HG02623 (cell line): ENCODE measurements around the gene ABCC4.

Source experiments
- ATAC-seq: cut with Tn5 transposase; IDR thresholded peaks from one replicate; pipeline ENCODE4 v1.9.1; 2021; ENCODE audit warnings: moderate library complexity; ENCODE audit not compliant: unreplicated experiment

ABCC4 gene

DNA sequence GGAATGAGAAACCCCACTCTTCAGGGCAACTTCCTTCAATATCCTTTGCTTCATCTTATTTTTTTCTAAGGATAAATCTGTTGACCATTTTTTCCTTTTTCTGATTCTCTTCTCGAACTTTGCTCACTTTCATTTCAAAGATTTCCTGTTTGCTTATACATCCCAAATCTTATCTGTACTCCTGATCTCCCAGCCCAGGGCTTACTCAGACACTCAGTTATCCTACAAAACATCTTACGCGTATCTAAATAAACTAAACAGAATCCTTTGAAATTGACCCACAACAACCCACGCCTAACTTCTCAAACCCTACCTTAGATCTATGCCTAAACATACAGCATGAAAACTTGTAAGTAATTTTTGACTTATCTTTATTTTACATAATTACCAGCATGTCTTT is 179.2 kb downstream of the ABCC4 start:
- no peak for ATAC-seq

DNA sequence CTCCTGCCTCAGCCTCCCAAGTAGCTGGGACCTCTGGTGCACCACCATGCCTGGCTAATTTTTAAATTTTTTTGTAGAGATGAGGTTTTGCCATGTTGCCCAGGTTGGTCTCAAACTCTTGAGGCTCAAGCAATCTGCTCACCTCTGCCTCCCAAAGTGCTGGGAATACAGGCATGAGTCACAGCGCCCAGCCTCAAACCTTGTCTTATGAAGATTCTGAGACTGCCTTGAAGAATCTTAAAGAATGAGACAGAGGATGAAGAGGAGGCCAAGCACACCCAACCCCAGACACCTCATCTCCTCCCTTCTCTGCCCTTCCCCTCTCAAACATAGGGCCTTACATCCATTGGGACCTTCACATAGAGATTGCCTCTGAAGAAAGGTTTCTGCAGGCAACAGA is 179.7 kb downstream of the ABCC4 start:
- no peak for ATAC-seq

DNA sequence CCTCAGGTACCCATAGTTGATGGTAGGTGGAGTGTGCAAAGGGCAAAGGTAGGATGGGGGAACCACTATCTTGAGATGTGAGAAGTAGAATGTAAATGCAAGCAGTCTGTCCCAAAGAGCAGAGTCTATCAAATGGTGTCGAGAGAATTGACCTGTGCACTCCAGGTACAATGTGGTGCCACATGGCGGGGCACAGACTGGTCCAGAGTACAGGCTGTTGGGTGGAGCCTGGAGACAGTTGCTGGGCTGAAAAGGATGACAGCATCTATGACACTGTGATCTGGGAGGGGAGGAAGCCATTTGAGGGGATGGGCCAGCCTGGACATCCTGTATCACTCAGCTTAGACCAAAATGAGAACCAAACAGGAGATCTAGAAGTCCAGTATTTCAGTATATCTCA is 180.6 kb downstream of the ABCC4 start:
- no peak for ATAC-seq

DNA sequence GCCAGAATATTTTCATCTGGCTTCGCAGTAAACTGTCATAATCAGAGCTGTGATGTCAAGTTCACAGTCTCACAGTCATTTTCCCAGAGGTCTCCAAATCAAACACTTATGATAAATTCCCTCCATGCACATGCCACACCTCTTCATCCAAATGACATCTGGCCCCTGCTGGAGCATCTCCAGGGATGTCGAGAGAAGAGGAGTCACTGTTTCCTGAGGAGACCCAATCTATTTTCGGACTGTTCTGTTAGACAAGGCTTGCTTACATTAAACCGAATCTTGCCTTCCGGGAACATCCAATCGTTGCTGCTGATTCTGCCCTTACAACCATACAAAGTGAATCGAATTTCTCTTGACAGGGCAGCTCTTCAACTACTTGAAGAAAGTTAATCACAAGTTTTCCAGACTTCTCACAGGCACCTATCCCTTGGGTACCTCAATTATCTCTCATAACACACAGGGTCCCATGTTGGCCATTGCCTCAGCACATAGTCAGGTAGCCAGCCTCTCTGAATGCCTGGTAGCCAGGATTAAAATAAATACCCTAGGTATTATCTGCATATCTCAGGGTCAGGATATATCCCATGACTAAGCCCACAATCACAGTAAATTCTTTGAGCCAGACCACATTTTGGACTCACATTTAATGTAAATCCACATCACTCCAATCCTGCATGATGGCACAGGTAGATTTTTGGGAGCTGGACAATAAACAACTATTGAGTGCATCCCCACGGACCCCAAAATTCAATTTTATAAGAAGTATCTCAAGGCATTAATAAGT is 182.5 kb downstream of the ABCC4 start:
- no peak for ATAC-seq

DNA sequence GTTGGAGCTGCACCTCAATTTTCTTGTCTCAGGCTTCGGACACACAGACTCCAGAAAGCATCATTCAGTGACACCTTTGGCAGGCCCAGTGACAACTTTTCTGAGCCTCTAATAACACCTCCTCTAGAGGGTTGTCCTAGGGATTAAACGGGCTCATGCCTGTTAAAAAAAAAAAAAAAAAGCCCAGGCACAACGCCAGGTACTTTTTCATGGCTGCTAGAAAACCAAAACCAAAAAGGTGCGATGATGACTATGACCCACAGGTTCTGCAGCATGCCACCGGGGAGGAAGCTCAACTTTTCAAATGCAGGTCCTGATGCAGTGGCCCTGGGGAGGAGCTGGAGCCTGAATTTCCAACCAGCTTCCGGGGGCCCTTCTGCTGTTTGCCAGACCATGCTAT is 184.2 kb downstream of the ABCC4 start:
- no peak for ATAC-seq

DNA sequence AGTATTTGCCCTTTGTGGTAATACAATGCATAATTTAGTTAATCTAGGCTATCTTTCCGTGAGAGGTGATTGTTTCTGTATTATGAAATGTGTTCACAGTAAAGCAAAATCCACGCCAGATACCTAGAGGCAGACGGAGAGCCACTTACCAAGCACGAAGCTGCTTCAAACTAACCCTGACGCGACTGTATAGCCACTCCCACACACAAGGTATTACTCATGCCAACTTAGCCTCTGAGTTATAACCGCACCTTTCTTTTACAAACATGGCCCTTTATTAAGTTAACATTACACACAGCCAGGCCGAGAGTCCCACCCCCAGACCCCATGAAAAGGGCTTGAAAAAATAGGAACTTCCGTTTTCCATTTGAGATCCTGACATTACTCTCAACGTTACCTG is 185.7 kb downstream of the ABCC4 start:
- no peak for ATAC-seq

DNA sequence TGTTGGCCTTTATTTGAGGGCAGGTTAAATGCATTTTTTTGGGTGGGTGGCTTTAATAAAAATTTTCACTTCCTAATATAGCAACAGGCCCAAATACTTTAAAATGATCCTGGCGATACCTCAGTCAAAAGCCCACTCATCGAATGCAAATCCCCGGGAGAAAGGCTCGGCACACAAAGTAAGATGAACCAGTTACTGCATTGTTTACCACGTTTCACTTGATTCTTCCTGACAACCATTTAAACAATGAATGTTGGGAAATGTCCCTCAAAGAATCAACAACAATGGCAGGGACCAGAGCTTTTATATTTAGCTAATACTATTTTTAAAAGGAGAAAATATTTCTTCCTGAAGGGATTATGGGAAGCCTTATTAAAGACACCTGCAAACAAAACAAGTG is 187.7 kb downstream of the ABCC4 start:
- ATAC-seq, result no peak

DNA sequence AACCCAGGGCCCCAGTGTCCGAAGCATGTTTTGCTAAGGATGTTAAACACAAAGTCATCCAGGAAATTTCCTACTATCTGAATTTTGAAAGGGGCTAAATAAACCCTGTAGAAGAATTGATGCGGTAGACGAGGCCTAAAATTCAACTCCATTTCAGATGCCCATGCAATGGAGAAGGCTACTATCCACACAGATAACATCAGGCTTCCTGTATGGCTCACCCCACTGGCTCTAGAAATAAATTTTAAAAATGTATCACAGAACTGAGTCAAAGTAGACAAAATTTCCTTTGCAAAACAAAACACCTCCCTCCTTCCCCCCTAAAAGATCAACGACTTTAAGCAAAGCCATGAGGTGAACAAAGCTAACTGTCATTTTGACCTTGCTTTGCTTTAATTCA is 188.4 kb downstream of the ABCC4 start:
- no peak for ATAC-seq

DNA sequence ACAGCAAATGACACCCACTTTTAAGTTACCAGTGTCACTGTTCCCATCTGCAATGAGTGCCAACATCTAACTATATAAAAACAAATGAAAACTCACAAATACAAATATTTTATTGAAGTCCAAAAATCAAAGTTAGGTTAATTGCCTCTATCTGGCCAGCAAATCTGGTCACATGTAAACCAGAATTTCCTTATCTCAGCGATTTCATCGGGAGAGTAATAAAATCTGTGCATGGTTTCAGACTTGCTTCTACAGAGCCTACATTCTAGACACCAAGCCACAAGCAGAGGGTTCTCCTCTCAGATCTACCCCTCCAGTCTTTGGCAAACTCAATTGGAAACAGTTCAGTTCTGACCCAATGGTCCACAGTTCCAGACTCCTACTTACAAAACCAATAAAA is 189.6 kb downstream of the ABCC4 start:
- no peak for ATAC-seq

DNA sequence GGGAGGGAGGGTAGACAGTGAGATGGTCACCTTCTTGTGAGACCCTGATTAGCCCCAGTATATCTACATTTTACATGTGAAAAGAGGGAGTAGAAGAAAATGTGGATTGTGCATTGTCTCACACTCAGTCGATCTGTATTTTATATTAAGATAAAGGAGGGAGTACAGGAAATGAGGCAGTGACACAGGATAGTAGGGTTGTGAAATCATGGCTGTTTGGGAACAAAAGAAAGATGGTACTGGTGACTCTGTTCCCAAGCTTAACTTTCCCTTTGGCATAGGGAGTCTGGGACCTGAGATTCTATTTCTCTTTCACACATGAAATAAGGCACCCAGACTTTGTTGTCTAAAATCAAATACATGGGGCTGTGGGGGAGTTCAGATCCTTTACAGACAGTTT is 194.7 kb downstream of the ABCC4 start:
- ATAC-seq, result no peak

DNA sequence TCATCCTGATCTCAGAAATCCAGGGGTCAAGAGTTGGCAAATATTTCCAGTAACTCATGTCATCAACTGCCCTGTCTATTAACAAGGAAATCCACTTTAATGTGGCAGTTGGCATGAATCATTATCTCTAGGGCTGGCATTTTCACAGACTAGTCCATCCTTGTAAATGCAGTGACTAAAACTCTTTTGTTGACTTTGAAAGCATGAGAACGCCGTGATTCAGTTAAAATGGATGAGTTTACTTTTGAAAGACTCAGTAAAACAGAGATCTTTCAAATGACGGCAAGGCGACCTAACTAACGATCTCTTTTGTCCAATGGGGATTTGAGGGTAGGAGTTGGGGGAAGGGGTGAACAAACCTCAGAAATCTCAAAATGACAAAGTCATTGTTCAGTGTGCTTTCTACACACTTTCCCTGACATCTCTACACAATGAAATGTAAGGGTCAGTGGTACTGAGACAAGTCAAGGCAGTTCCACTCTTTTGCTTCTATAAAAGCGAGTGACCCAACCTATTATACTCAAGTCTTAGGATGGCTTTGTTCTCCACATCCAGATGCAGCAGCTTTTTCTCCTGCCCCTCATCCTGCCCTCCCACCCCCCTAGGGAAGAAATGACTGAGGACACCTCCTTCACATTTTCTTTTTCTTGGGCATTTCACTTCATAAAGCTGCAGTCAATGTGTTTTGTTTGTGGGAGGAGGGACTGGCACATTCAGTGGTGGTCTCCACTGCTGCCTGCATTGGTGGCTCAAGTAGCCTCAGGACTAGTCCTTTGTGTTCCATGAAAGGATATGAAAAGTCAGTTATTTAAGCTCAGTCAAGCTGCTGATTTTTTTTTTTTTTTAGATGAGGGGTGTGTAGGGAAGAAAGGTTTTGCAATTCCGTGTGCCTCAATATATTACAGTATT is 200.5 kb downstream of the ABCC4 start:
- ATAC-seq, result no peak

DNA sequence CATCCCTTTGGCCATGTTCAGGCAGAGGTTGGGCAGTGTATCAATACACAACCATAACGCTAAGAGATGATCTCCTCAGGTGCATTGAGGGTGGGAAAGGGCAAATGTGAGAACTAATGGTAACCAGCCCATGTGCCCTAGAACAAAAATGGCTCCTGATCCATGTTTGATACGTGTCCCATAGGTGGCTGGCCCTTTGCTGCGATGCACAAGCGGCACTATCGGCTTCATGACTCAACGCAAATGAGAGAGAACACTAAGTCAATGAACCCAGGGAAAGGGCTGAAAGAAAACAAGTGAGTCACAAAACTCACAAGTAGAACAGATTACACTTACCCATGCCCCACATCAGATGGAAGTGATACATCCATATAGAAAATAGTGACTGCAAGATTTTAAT is 201.7 kb downstream of the ABCC4 start:
- ATAC-seq, result no peak

DNA sequence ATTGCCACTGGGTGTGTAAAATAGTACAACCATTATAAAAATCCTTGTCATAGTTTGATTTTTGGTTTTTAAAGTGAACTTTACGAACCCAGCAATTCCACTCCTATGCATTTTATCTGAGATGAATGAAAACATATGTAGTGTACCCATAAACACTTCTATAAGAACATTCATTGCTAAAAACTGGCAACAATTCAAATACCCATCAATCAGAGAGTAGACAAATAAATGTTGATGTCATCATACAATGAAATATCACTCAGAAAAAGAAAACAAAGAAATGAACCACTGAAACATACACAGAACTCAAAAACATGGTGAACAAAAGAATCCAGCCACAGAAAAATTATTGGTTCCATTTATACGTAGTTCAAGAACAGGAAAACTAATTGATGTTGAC is 202.3 kb downstream of the ABCC4 start:
- no peak for ATAC-seq

DNA sequence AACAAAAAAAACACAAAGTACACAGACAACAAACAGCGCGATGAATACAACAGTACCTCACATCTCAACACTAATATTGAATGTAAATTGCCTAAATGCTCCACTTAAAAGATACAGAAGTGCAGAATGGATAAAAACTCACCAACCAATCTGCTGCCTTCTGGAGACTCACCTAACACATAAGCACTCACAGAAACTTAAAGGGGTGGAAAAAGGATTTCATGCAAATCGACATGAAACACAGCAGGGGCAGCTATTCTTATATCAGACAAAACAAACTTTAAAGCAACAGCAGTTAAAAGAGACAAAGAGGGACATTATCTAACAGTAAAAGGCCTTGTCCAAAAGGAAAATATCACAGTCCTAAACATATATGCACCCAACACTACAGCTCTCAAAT is 209.5 kb downstream of the ABCC4 start:
- peak; percentile 50 for ATAC-seq

DNA sequence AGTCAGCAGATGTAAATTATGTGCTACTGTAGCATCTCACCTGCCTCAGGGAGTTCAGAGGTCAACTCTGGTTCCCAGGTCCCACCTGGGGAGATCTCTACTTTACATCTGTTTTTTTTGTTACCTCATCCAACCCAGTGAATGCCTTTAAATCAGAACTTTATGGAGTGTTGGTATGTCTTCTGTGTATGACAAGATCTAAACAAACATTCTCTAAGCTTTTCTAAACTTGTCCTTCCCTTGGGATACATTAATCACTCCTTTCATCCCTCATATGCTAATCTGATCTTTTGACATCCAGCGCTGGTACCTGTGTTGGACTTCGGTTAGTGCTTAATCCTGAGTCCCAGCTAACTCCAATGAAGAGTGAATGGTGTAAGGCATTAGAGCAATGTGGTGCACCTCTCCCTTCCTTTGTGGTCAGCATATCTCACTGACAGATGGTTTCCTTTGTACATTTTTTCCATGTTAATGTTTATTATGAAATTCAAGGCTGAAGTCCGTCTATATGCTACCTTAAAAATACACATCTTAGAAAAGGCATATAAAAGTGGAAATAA is 213.4 kb downstream of the ABCC4 start:
- ATAC-seq, result no peak

DNA sequence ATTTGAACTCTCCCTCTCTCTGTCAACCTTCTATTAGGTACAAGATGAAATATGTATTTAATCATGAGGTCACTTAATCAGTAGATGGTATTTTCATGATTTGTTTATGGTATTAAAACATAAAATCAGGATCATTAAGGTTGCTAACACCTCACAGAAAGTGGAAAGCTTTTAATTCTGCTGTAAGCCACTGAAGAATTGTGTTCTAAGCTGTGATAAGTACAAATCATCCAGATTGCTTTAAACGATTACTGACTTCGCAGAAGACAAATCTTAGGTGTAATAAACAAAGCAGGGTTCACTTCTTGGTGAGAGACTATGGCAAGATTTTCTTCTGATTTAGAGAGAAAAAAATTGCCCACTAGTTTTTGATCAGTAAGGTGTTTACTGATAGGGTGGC is 214.5 kb downstream of the ABCC4 start:
- ATAC-seq, result no peak

DNA sequence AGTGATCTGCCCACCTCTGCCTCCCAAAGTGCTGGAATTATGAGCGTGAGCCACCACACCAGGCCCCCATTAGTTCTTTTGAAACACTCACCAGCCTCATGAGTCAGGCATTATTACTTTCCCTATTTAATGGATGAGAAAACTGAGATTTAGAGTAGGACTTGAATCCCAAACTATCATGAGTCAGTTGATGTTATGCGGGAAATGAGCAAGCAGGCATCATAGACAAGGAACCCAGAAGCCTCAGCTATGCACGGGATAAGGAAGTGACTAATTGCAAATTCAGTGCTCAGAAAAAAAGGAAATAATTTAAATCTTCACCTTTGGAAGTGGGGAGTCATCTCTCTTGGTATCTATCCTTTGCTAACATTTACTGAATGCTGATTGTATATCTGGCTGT is 217.5 kb downstream of the ABCC4 start:
- ATAC-seq, result no peak

DNA sequence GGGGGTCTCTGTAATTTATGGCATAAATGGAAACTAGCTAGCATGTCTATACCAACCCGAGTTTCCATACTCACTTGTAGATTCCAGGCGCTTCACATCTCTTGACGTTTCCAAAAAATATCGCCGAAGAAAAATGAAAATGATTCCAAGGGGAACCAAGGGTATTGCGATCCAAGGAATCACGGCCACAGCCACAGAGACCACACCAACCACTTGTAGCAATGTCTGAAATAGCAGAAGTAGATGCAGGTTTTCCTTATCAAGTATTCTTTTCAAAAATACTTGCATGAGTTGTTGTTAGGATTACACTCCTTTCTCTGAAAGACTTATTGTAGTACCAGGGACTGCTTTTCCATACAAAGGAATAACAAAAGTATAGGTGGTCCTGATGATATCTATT is 218.2 kb downstream of the ABCC4 start:
- ATAC-seq, result no peak

DNA sequence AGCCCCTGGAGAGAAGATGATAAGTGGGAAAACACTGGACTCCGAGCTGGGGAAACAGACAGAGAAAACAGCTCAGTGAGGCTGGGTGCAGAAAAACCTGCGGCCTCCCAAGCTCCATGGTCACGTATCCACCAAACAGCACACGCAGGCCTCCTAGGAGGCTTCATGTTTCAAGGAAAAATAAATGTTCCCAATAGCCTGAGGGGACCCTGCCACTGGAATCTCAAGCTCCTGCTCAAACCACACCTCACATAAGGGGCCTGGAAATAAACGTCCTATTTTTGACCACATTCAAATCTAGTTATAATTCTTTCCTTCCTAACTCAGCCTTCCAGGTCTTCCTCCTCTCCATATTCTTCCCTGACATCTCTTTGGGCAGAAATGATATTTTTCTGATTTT is 225.7 kb downstream of the ABCC4 start:
- ATAC-seq, result no peak

DNA sequence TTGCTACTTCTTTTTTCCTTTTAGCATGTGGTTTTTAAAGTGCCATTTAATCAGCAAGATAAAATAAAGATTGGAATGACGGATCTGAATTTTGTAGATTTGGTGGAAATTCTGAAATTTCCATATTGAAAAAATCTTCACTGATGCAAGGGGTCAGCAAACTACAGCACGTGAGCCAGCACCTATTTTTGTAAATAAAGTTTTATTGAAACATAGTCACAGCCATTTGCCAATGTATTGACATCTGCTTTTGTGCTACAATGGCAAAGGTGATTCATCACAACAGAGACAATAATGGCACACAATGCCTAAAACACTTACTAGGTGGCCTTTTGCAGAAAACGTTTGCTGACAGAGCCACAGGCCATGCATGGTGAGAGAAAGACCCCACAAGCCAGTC is 226.4 kb downstream of the ABCC4 start:
- no peak for ATAC-seq

DNA sequence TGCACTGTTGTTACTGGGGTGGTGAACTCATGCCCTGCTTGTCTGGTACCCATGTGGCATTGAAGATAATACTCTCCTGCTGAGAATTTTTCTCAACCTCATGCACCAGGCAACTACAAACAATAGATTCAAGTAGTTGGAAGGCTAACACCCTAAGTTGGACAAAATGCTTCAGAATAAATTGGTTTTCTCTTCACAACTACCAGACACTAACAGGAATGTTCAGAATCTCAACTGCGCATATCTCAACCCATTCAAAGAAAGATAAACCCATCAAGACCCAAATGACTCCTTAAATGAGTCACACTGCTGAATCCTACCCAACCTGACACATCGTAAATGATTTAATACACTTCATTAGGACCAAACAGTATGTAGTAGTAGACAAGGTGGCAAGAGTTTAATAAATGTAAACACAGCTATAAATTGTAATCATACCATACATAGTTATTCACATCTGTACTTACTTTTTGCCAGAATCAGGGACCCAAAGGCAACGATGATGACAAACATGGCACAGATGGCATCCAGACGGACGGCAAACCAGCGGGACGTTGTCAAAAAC is 227.4 kb downstream of the ABCC4 start:
- no peak for ATAC-seq

DNA sequence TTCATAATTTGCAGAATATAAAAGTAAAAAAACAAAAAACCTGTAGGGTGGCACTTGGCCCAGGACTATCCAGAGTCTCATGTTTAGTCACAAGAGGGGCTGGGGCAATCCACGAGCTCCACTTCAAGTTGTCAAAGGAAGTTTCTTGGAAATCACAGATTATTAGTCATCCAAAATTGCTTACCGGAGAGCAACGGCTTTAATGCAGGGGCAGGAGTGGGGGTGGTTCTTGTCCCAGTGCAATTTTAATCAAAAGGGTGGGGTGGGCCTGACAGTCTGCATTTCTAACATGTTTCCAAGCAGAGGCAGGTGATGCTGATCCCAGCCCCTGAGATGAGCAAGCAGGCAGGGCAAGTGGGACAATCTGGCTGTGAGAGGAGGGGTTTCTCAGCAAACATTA is 233.9 kb downstream of the ABCC4 start:
- ATAC-seq, result no peak
